Keratinocyte (primary cell): ENCODE results near the gene IGF1R.

Source experiments
- CTCF ChIP-seq, 3 experiments: IDR thresholded peaks in 1 of 3; conservative IDR thresholded peaks in 1 of 3; optimal IDR thresholded peaks in 1 of 3; 2 replicates in 2 of 3; 3 replicates in 1 of 3; pipeline versions ENCODE3 to v1.5.1; 2011; ENCODE audit warnings: low read length in 3 of 3, mild to moderate bottlenecking in 3 of 3, moderate library complexity in 2 of 3, control low read depth in 1 of 3, inconsistent platforms in 1 of 3; ENCODE audit not compliant: insufficient read depth in 2 of 3; ENCODE audit errors: extremely low read depth in 1 of 3
- EZH2 ChIP-seq: IDR thresholded peaks from one replicate; pipeline ENCODE4 v1.6.1; 2012; ENCODE audit warnings: inconsistent platforms, mild to moderate bottlenecking, low read length, moderate library complexity

GRCh38 chr15:98876451-98877369 lies 228.4 kb downstream of the IGF1R start:
- TF ChIP-seq CTCF (optimal IDR thresholded peaks at IDR 0.05 in 1 of 3, IDR thresholded peaks at IDR 0.05 in 1 of 3, conservative IDR thresholded peaks at IDR 0.05 in 1 of 3; ENCODE audit: extremely low read depth in 1 of 3, insufficient read depth in 2 of 3, low read length in 3 of 3) (no peak), EZH2 (no peak)
